MV-4-11 (cell line): ENCODE results near the gene CELA1.
"Not testable (repeated sequence)": the region's sequence is repeated elsewhere in the genome, so short reads cannot be mapped to it uniquely, and the experiment has no call there.

Experiments used
- DNase-seq: peaks from one replicate; lab custom pipeline; 2025; lab: John Stamatoyannopoulos, UW

The CELA1 gene

DNA sequence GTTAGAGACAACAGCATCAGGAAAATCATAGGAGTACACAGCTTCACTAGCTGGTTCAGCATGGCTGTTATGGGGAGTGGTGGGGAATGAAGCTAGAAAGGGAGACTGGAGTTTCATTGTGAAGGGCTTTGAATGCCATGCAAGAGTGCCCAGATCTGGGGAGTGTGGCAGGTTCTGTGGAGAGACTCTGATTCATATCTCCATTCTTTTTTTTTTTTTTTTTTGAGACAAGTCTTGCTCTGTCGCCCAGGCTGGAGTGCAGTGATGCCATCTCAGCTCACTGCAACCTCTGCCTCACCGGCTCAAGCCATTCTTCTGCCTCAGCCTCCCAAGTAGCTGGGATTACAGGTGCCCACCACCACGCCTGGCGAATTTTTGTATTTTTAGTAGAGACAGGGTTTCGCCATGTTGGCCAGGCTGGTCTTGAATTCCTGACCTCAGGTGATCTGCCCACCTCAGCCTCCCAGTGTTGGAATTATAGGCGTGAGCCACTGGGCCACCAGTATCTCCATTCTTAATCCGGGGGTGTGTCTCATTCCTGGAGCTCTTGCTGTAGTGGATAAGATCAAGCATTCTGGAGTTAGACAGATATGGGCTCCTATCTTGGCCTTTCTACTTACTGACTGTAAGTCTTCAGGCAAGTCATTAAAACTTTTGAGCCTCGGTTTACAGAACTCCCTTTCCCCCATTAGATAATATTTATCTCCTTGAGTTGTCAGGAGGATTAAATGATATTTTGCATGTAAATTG, 28.2 kb downstream of the CELA1 start:
- DNase-seq = not testable (repeated sequence)

DNA sequence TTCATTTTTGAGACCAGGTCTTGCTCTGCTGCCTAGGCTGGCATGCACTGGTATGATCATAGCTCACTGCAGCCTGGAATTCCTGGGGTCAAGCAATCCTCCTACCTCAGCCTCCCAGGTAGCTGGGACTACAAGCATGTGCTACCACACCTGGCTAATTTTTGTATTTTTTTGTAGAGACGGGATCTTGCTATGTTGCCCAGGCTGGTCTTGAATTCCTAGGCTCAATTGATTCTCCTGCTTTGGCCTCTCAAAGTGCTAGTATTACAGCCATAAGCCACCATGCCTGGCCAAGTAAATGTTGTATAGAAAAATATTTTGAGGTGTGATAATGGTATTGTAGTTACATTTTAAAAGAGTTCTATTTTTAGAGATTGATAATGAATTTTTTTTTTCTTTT, 35.1 kb downstream of the CELA1 start:
- no peak for DNase-seq

DNA sequence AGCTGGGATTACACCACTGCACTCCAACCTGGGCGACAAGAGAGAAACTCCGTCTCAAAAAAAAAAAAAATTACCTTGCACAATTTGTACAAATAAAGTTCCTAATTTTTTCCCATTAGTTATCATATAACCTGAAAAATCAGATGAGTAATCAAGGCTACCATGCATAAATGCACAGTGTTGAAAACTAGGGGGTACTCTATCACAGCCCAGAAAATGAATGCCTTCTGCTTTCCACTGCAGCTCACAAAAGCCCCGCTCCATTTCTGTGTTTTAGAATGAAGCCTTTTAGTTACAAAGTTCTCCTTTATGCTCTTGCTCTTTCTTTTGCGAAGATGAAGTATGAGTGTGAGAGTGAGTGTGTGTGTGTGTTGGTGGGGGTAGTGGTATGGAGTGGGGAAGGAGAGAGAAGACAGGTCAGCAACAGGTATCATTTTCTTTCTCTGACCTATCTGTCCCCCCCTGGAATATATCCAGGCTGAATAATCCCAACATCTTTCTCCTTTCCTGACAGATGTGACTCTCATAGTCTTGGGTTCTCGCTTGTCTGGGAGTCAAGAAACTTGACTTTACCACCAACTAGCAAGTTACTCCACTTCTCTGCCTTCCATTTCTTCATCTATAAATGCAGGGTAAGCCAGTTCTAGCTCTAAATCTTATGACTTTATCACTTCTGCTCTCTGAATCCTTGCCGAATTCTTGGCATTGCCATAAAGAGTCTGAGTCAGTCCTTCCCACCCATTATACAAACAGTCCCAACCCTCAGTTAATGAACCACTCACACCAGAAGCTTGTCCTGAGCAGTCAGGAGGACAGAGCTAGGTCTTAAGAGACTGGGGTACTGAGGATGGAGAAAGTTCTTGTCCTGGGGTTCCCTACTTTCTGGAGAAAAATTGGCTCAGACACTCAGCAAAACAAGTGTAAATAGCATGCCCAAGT, 38.6 kb downstream of the CELA1 start:
- DNase-seq = no peak

DNA sequence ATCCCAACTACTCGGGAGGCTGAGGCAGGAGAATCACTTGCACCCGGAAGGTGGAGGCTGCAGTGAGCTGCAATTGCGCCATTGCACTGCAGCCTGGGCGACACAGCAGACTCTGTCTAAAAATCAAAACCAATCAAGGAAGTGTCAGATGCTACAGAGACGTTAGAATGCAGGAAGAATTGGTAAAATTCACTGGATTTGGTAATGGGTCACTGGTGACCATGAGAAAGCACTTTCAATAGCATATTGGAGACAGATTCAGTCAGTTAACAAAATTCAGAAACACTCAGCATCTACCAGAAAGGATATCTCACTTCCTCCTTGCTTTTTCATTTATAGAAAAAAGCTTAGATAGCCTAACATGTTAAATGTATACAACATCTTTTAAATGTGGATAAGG, 40.0 kb downstream of the CELA1 start:
- peak; percentile 64 for DNase-seq

DNA sequence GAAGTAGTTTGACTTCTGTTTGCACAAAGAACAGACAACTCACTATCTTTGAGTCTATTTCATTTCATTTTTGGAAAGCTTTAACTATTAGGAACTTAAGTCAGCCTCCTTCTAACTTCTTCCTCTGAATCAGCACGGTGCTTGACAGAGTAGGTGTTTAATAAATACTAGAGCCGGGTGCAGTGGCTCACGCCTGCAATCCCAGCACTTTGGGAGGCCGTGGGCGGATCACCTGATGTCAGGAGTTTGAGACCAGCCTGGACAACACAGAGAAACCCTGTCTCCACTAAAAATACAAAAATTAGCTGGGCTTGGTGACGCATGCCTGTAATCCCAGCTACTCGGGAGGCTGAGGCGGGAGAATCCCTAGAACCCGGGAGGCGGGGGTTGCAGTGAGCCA, 45.7 kb downstream of the CELA1 start:
- DNase-seq = not testable (repeated sequence)

DNA sequence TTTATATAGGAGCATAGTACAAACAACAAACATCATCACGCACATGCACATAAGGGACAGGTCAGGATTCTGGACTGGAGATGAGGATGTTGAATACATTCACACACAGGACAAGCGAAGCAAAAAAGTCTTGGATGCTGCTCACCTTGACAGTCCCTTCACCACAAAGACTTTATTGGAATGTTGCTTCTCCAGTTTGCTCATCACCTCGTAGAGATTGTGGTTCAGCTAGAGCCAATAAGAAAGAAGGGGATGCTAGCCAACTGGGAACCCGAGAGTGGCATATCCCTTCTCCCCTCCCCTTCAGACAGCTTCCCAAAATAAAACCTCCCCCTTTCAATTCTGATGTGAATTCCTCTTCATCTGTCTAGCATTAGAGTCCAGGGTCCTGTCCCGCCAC, 50.8 kb downstream of the CELA1 start:
- DNase-seq = no peak

DNA sequence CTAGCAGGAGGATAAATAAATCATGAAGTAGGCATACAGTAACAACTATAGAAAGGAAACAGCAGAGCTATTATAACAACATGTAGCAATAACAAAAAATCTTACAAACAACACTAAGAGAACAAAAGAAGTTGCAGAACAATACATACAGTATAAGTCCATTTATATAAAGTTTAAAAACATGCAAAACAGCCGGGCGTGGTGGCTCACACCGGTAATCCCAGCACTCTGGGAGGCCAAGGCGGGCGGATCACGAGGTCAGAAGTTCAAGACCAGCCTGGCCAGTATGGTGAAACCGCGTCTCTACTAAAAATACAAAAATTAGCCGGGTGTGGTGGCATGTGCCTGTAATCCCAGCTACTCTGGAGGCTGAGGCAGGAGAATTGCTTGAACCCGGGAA, 52.4 kb downstream of the CELA1 start:
- not testable (repeated sequence) for DNase-seq

DNA sequence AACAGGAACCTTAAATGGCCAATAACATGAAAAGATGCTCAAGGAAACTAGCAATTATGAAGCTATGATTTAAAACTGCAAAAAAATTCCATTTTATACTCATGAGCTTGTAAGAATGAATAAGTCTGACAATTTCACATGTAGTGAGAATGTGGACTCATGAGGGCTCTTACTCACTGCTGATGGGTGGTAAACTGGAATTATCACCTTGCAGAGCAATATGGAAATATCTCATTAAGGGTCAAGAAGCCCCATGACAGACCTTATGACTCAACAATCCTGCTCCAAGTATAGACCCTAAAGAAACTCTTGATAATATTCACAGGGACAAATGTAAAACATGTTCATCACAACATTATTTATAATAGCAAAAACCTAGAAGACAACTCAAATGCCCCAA, 52.8 kb downstream of the CELA1 start:
- no peak for DNase-seq

DNA sequence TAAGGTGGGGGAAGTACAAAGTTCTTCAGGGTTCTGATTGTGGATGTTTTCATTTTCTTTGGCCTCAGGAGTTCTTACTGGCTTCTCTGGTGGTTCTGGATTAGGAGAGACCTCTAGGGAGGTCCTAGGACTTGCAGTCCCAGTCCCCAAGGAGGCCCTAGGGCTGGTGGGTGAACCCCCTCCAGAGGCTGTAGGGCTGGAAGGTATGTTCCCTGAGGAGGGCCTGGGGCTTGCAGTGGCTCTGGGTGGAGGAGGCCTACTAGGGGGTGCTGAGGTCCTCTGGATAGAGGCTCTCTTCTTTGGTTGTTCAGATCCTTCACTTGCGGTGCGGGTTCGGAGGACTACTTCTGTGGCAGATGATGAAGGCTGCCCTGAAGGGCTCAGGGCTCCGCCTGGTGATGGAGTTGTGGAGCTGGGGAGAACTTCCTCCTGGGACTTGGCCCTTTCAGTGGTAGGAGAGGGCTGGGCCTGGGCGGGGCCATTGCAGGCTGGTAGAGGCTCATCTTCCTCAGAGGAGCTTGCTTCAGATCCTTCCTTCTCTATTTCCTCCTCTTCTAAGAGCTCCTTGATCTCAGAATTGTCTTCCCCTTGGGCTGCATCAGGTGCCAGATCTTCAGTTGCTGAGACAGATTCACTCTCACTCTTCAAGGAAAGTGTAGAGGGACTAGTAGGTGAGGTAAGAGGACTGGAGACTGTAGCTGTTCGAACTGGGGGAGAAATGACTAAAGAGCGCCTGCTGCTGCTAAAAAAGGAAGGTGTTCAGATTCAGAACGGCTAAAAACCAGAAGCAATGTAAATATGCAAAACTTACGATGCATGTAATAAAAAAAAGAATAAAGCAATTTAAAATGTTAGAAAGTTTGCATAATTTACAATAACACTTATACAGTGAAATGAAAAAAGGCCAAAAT, 54.6 kb downstream of the CELA1 start:
- peak; percentile 88 for DNase-seq

DNA sequence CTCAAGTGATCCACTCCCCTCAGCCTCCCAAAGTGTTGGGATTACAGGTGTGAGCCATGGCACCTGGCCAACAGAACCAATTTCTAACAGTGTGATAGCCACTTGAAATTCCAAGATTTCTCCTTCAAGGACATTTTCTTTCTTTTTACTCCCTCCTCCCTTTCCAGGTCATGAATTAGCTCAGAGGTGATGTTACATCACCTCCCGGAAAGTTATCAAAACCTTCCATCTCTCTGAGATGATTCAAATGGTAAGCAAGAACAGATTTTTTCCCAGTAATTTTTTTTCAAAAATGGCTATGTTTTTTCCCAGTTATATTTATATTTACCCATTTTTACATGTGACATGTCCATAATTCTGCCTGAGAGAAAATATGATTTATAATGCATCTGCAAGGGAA, 60.6 kb downstream of the CELA1 start:
- no peak for DNase-seq

DNA sequence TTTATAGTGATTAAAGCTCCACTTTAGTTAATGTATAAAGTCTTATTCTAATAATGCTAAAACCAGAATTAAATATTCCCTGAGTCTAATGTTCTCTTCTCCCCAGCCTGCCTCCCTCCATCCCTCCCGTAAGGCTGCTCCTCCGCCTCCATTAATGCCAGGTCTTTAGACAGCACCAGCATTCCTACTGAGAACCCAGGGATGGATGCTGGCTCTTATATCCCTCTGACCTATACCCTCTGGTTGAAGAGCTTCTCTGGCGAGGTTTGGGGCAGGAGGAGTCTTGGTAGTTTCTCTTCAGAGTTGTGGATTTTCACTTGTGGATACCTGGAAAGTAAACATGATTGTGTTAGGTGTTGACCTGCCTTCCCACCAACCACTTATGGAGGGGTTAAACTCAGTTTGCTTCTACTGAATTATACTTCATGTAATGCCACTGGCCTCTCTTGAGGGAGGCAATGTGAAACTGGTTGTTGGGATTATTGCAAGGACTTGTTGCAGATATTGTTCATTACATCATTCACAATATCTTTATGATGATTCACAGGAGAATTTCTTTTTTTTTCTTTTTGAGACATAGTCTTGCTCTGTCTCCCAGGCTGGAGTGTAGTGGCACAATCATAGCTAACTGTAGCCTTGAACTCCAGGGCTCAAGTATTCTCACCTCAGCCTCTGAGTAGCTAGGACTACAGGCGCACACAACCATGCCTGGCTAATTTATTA, 65.1 kb downstream of the CELA1 start:
- DNase-seq = no peak
